OCI-LY1 (cell line): Measurements from ENCODE around the gene RPEL1.

Source experiments
- H2AFZ ChIP-seq: fragments of 200-600 bp; sonication (generic), shearing (Covaris generic); 2 replicates; pipeline ENCODE4 v1.6.0; 2014; ENCODE audit warnings: antibody characterized with exemption, mild to moderate bottlenecking, low read length
- H3F3A ChIP-seq: fragments of 200-600 bp; sonication (generic), shearing (Covaris generic); 2 replicates; pipeline ENCODE4 v1.6.0; 2014; ENCODE audit warnings: mild to moderate bottlenecking, antibody characterized with exemption, low read length, moderate library complexity; ENCODE audit not compliant: insufficient read depth
- H3K27ac ChIP-seq: fragments of 200-600 bp; sonication (generic); 2 replicates; pipeline ENCODE4 v1.5.1; 2014; ENCODE audit warnings: low read length, mixed run types, mild to moderate bottlenecking, low read depth; ENCODE audit not compliant: poor library complexity, severe bottlenecking
- H3K27me3 ChIP-seq: fragments of 200-600 bp; sonication (generic); 2 replicates; pipeline ENCODE4 v1.6.0; 2014; ENCODE audit warnings: antibody characterized with exemption, mild to moderate bottlenecking, low read length, moderate library complexity; ENCODE audit not compliant: insufficient read depth
- H3K36me3 ChIP-seq: fragments of 200-600 bp; sonication (generic); 2 replicates; pipeline ENCODE4 v1.6.1; 2014; ENCODE audit warnings: mild to moderate bottlenecking, antibody characterized with exemption, low read length, moderate library complexity, mixed read lengths; ENCODE audit not compliant: insufficient read depth
- H3K4me1 ChIP-seq: fragments of 200-600 bp; sonication (generic); 2 replicates; pipeline ENCODE4 v1.5.1; 2014; ENCODE audit warnings: mild to moderate bottlenecking, low read length, moderate library complexity; ENCODE audit not compliant: insufficient read depth, severe bottlenecking
- H3K4me2 ChIP-seq: fragments of 200-600 bp; sonication (generic), shearing (Covaris generic); 2 replicates; pipeline ENCODE4 v1.6.1; 2014; ENCODE audit warnings: low read length
- H3K4me3 ChIP-seq: fragments of 200-600 bp; sonication (generic); 2 replicates; pipeline ENCODE4 v1.5.1; 2014; ENCODE audit warnings: low read length, low read depth, mild to moderate bottlenecking, mixed read lengths; ENCODE audit not compliant: poor library complexity, severe bottlenecking
- H3K79me2 ChIP-seq: fragments of 200-600 bp; shearing (Covaris generic); 2 replicates; pipeline ENCODE4 v1.6.1; 2016; ENCODE audit warnings: mixed run types, low read length, mixed read lengths; ENCODE audit not compliant: insufficient read depth
- H3K9ac ChIP-seq: fragments of 200-600 bp; sonication (generic), shearing (Covaris generic); 2 replicates; pipeline ENCODE4 v1.6.1; 2014; ENCODE audit warnings: mild to moderate bottlenecking, low read length, mixed read lengths
- H3K9me2 ChIP-seq: fragments of 200-600 bp; sonication (generic), shearing (Covaris generic); 2 replicates; pipeline ENCODE4 v1.6.1; 2014; ENCODE audit warnings: low read depth, mild to moderate bottlenecking, low read length, mixed read lengths
- H3K9me3 ChIP-seq: fragments of 200-600 bp; shearing (Covaris generic); 2 replicates; pipeline ENCODE4 v1.6.1; 2014; ENCODE audit warnings: low read length, mixed read lengths
- H4K20me1 ChIP-seq: fragments of 200-600 bp; sonication (generic), shearing (Covaris generic); 2 replicates; pipeline ENCODE4 v1.6.0; 2016; ENCODE audit warnings: mild to moderate bottlenecking, low read length; ENCODE audit not compliant: insufficient read depth
- EZH2 ChIP-seq: fragments of 200-600 bp; sonication (generic), shearing (Covaris generic); IDR thresholded peaks from 2 replicates; pipeline ENCODE4 v1.8.0; 2017; ENCODE audit warnings: borderline replicate concordance, mixed run types, mild to moderate bottlenecking, antibody characterized with exemption, low read length, moderate library complexity, mixed read lengths
- TF ChIP-seq, protein P1 (sequence below): fragments of 200-600 bp; sonication (generic), shearing (Covaris generic); IDR thresholded peaks from 2 replicates; pipeline ENCODE4 v1.5.1; 2017; ENCODE audit warnings: mild to moderate bottlenecking, antibody characterized with exemption, low read length, moderate library complexity, mixed read lengths

Gene RPEL1

DNA sequence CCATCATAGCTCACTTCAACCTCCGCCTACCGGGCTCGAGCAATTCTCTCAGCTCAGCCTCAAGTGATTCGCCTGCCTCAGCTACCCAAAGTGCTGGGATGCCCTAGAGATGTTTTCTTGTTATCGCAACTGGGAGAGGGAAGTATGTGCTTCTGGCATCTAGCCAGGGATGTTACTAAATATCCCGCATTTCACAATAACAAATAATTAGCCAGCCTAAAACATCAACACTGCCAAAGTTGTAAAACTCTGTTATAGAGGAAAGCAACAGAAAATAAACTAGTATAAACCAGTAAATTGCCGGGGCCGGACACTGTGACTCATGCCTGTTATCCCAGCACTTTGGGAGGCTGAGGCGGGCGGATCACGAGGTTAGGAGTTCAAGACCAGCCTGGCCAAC, 38.5 kb downstream of the RPEL1 start:
- Histone ChIP-seq H3K9me3 (no peaks in the 10 kb centered on the region), H3K36me3 (no peaks in the 10 kb centered on the region), H3K79me2 (no peaks in the 10 kb centered on the region), H3K4me3 (no peak overlapping the region), H3K9ac (no peak overlapping the region), H3F3A (no peaks in the 10 kb centered on the region), H3K4me1 (no peaks in the 10 kb centered on the region), H2AFZ (no peak overlapping the region), H3K9me2 (no peaks in the 10 kb centered on the region), H3K4me2 (no peak overlapping the region), H3K27me3 (no peaks in the 10 kb centered on the region), H3K27ac (no peak overlapping the region), H4K20me1 (no peaks in the 10 kb centered on the region)
- TF ChIP-seq EZH2, result no peak
- TF ChIP-seq, protein P1, sequence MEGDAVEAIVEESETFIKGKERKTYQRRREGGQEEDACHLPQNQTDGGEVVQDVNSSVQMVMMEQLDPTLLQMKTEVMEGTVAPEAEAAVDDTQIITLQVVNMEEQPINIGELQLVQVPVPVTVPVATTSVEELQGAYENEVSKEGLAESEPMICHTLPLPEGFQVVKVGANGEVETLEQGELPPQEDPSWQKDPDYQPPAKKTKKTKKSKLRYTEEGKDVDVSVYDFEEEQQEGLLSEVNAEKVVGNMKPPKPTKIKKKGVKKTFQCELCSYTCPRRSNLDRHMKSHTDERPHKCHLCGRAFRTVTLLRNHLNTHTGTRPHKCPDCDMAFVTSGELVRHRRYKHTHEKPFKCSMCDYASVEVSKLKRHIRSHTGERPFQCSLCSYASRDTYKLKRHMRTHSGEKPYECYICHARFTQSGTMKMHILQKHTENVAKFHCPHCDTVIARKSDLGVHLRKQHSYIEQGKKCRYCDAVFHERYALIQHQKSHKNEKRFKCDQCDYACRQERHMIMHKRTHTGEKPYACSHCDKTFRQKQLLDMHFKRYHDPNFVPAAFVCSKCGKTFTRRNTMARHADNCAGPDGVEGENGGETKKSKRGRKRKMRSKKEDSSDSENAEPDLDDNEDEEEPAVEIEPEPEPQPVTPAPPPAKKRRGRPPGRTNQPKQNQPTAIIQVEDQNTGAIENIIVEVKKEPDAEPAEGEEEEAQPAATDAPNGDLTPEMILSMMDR, result no peak

DNA sequence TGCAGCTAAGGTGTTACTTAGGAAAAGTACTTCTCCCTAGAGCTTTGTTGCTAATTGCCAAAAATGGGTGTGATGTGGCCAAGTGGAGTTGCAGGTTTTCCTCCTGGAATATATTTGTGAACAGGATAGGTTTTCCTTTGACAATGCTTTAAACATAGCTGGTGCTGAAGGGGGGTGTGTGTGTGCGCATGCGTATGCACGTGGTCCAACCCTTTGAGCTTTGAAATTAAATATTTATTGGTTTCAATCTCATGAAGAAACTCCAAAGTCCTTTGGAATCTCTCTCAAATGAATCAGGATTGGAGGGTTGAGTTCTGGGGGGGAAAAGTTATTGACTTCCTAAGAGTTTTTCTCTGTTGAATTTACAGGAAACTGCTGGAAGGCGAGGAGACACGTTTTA, 42.3 kb downstream of the RPEL1 start:
- Histone ChIP-seq H3K9me3 (no peaks in the 10 kb centered on the region), H3K27me3 (no peaks in the 10 kb centered on the region; the same call in 1 of the 2 replicates), H2AFZ (no peak overlapping the region), H3K79me2 (no peaks in the 10 kb centered on the region), H3K4me3 (no peak overlapping the region), H3K9ac (no peak overlapping the region), H3K9me2 (no peaks in the 10 kb centered on the region), H3K36me3 (no peaks in the 10 kb centered on the region), H3K27ac (no peak overlapping the region), H3K4me1 (no peaks in the 10 kb centered on the region), H3F3A (no peaks in the 10 kb centered on the region), H3K4me2 (no peak overlapping the region), H4K20me1 (no peaks in the 10 kb centered on the region)
- TF ChIP-seq EZH2, result no peak
- TF ChIP-seq, protein P1, result no peak

DNA sequence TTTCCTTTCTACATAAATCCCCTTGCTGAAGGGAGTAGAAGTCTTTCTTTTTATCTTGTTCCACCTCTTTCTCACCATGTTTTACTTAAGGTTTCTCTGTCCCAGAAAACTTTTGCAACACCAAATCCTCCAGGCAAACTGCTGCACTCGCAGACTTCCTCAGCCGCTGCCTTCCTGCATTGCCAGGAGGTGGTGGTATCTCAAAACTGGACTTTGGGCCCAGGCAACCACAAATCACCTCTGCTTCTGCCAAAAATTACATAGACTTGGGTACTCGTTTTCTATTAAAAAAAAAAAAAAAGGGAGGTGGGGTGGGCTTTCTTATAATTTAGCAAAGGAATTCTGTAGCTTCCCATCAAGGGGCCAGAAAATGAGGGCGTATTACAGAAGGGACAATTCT, 45.9 kb downstream of the RPEL1 start:
- Histone ChIP-seq H2AFZ (no peak overlapping the region), H3K9ac (no peak overlapping the region), H4K20me1 (no peaks in the 10 kb centered on the region), H3K79me2 (no peaks in the 10 kb centered on the region), H3K36me3 (no peaks in the 10 kb centered on the region), H3K4me1 (no peaks in the 10 kb centered on the region), H3K4me3 (no peak overlapping the region), H3K9me3 (no peaks in the 10 kb centered on the region), H3K27ac (no peak overlapping the region), H3K4me2 (no peak overlapping the region), H3K9me2 (no peaks in the 10 kb centered on the region), H3F3A (no peaks in the 10 kb centered on the region), H3K27me3 (no peaks in the 10 kb centered on the region; the same call in 1 of the 2 replicates)
- no peak for TF ChIP-seq EZH2
- TF ChIP-seq, protein P1, result no peak
